IMR-90 (cell line): ENCODE measurements around the gene NPPA. TPM values are rescaled to one million over a fixed set of nuclear protein-coding genes. Genes with fewer than 3 reads are reported as not detected.
A peak's percentile ranks its signal among the peaks of the same experiment; 100 is the strongest.

Source experiments
- ATAC-seq: fragments of 200-7000 bp; cut with Tn5 transposase; 2 replicates; pipeline ENCODE4 v1.9.1; 2020; ENCODE audit warnings: low read depth, mild to moderate bottlenecking, moderate library complexity
- BruUV-seq: library from RNA; stranded (reverse); fragments of 400-500 nt; replicated peaks from 2 replicates; lab custom pipeline; 2021; lab: Mats Ljungman, UMichigan
- CTCF ChIA-PET: fragments of 300-600 bp; formaldehyde crosslinking; extraction: SDS; loops from one replicate; lab custom pipeline; 2021; ENCODE audit warnings: antibody characterized with exemption; lab: Yijun Ruan, JAX
- POLR2A ChIA-PET: fragments of 300-600 bp; sonication (Branson Sonifier 250); formaldehyde crosslinking; loops from one replicate; lab custom pipeline; 2022; ENCODE audit warnings: antibody characterized with exemption; ENCODE audit not compliant: unreplicated experiment; lab: Charles Lee
- DNase-seq: peaks from one replicate; pipeline ENCODE4 v3.0.0; 2013
- H2AFZ ChIP-seq: replicated peaks from 2 replicates; pipeline ENCODE3; 2013; ENCODE audit warnings: low read length, mild to moderate bottlenecking; ENCODE audit not compliant: poor library complexity
- H2AK5ac ChIP-seq: 2 replicates; pipeline ENCODE4 v1.6.1; 2013; ENCODE audit warnings: low read depth, low read length, inconsistent platforms
- H2AK9ac ChIP-seq: replicated peaks from 2 replicates; pipeline ENCODE3; 2013; ENCODE audit warnings: mild to moderate bottlenecking, low read depth, low read length, moderate library complexity; ENCODE audit not compliant: poor library complexity
- H2BK120ac ChIP-seq: 2 replicates; pipeline ENCODE4 v1.6.1; 2013; ENCODE audit warnings: low read depth, low read length, inconsistent platforms
- H2BK15ac ChIP-seq: 3 replicates; pipeline ENCODE4 v1.6.1; 2013; ENCODE audit warnings: low read depth, low read length, inconsistent platforms
- H2BK20ac ChIP-seq: 2 replicates; pipeline ENCODE4 v1.6.1; 2013; ENCODE audit warnings: low read depth, mild to moderate bottlenecking, inconsistent platforms, low read length, moderate library complexity
- H2BK5ac ChIP-seq: 2 replicates; pipeline ENCODE4 v1.6.1; 2013; ENCODE audit warnings: mild to moderate bottlenecking, low read depth, low read length, inconsistent platforms; ENCODE audit not compliant: poor library complexity, severe bottlenecking
- H3K14ac ChIP-seq: replicated peaks from 2 replicates; pipeline ENCODE4 v1.6.1; 2013; ENCODE audit warnings: low read depth, low read length, inconsistent platforms
- H3K18ac ChIP-seq: 2 replicates; pipeline ENCODE4 v1.6.1; 2013; ENCODE audit warnings: low read depth, low read length, control low read depth
- H3K23ac ChIP-seq: 2 replicates; pipeline ENCODE4 v1.6.1; 2013; ENCODE audit warnings: low read depth, low read length, inconsistent platforms
- H3K27ac ChIP-seq: 2 replicates; pipeline ENCODE4 v1.5.1; 2013; ENCODE audit warnings: mild to moderate bottlenecking, control low read depth, low read length; ENCODE audit not compliant: insufficient read depth
- H3K27me3 ChIP-seq: 2 replicates; pipeline ENCODE4 v1.6.1; 2013; ENCODE audit warnings: low read length; ENCODE audit not compliant: control insufficient read depth, insufficient read depth
- H3K36me3 ChIP-seq: 2 replicates; pipeline ENCODE4 v1.6.1; 2013; ENCODE audit warnings: low read length, mixed read lengths; ENCODE audit not compliant: control insufficient read depth, insufficient read depth
- H3K4ac ChIP-seq: 2 replicates; pipeline ENCODE4 v1.6.1; 2013; ENCODE audit warnings: low read depth, low read length, inconsistent platforms
- H3K4me1 ChIP-seq: 2 replicates; pipeline ENCODE4 v1.6.1; 2013; ENCODE audit warnings: low read length, mixed read lengths; ENCODE audit not compliant: control insufficient read depth, insufficient read depth
- H3K4me2 ChIP-seq: 2 replicates; pipeline ENCODE4 v1.6.1; 2013; ENCODE audit warnings: low read depth, mild to moderate bottlenecking, control low read depth, low read length, moderate library complexity
- H3K4me3 ChIP-seq: 2 replicates; pipeline ENCODE4 v1.5.1; 2013; ENCODE audit warnings: low read depth, mild to moderate bottlenecking, control low read depth, low read length, moderate library complexity; ENCODE audit not compliant: insufficient read depth
- H3K56ac ChIP-seq: 2 replicates; pipeline ENCODE4 v1.6.1; 2013; ENCODE audit warnings: low read length, inconsistent platforms; ENCODE audit not compliant: insufficient read depth; ENCODE audit errors: extremely low read depth
- H3K79me1 ChIP-seq, 2 experiments: 2 replicates each; pipeline ENCODE4 v1.6.1; 2013; ENCODE audit warnings: low read length in 2 of 2, inconsistent platforms in 1 of 2, low read depth in 1 of 2
- H3K9ac ChIP-seq: 2 replicates; pipeline ENCODE4 v1.6.1; 2013; ENCODE audit warnings: low read depth, low read length, control low read depth
- H3K9me1 ChIP-seq: 2 replicates; pipeline ENCODE4 v1.6.1; 2013; ENCODE audit warnings: low read length, inconsistent platforms; ENCODE audit not compliant: insufficient read depth
- H3K9me3 ChIP-seq: 2 replicates; pipeline ENCODE4 v1.6.1; 2013; ENCODE audit warnings: low read length; ENCODE audit not compliant: control insufficient read depth, insufficient read depth
- H4K20me1 ChIP-seq: 2 replicates; pipeline ENCODE4 v1.6.1; 2013; ENCODE audit warnings: low read length, inconsistent platforms; ENCODE audit not compliant: insufficient read depth
- H4K5ac ChIP-seq: 2 replicates; pipeline ENCODE4 v1.6.1; 2013; ENCODE audit warnings: mild to moderate bottlenecking, low read depth, low read length, control low read depth
- H4K8ac ChIP-seq, 2 experiments: 2 replicates each; pipeline ENCODE4 v1.6.1; 2013; ENCODE audit warnings: low read depth in 2 of 2, low read length in 2 of 2, control low read depth in 1 of 2, inconsistent platforms in 1 of 2
- H4K91ac ChIP-seq: 2 replicates; pipeline ENCODE4 v1.6.1; 2013; ENCODE audit warnings: low read depth, low read length, inconsistent platforms; ENCODE audit not compliant: insufficient read depth
- MAFK ChIP-seq: IDR thresholded peaks from 2 replicates; pipeline ENCODE4 v1.6.1; 2012; ENCODE audit warnings: low read depth, low read length, improper control_type of control experiment
- MAZ ChIP-seq: IDR thresholded peaks from 2 replicates; pipeline ENCODE4 v1.6.1; 2012; ENCODE audit warnings: low read depth, mild to moderate bottlenecking, low read length, improper control_type of control experiment, moderate library complexity, borderline replicate concordance
- MXI1 ChIP-seq: IDR thresholded peaks from 2 replicates; pipeline ENCODE4 v1.6.1; 2012; ENCODE audit warnings: low read depth, mild to moderate bottlenecking, low read length, moderate library complexity, borderline replicate concordance
- RCOR1 ChIP-seq: IDR thresholded peaks from 2 replicates; pipeline ENCODE4 v1.6.1; 2012; ENCODE audit warnings: mild to moderate bottlenecking, low read length, improper control_type of control experiment; ENCODE audit not compliant: insufficient replicate concordance
- SMC3 ChIP-seq: fragments of 150-350 bp; IDR thresholded peaks from 2 replicates; pipeline ENCODE4 v1.6.1; 2016; ENCODE audit warnings: low read depth, mild to moderate bottlenecking, antibody characterized with exemption, low read length, moderate library complexity
- WGBS, 2 experiments: methylation state at CpG; one replicate each; pipeline versions ENCODE4 v1.1.5 to v1.1.7; 2013; ENCODE audit warnings: missing lambda C conversion rate in 2 of 2; ENCODE audit not compliant: insufficient read length in 1 of 2; ENCODE audit errors: extremely low coverage in 2 of 2; 5-methylcytosine and 5-hydroxymethylcytosine counted together
- dilution Hi-C: fragments of 300-500 bp; cut with HindIII; formaldehyde crosslinking; loops from one replicate; pipeline ENCODE4 v1.14.3; 2018; ENCODE audit warnings: low sequenced_read_pairs; ENCODE audit not compliant: unreplicated experiment
- in situ Hi-C: fragments of 300-500 bp; cut with MboI; formaldehyde crosslinking; loops from 3 replicates; pipeline ENCODE4 v1.14.3; 2019; ENCODE audit warnings: low sequenced_read_pairs, inconsistent platforms, mixed read lengths
- intact Hi-C: fragments of 100-400 bp; cut with micrococcal nuclease; formaldehyde crosslinking; loops from 2 replicates; pipeline ENCODE4 v1.10.0; 2022
- polyA plus RNA-seq, 3 experiments: library from polyadenylated mRNA; depleted of rRNA; stranded (reverse); fragments of >200 nt; gene quantifications; 2 replicates each; pipeline ENCODE4 v1.2.3, GENCODE V29; 2012; ENCODE audit warnings: low replicate concordance in 1 of 3
- total RNA-seq: library from RNA; depleted of rRNA; stranded (reverse); fragments of >200 nt; gene quantifications from 2 replicates; pipeline ENCODE4 v1.2.3, GENCODE V29; 2012
- TF ChIP-seq, protein P1 (sequence below): conservative IDR thresholded peaks from 2 replicates; pipeline ENCODE4 v1.5.1; 2012; ENCODE audit warnings: mild to moderate bottlenecking, low read depth, low read length, improper control_type of control experiment

The NPPA gene
- total and polyA plus RNA-seq, 2 of the 4 experiments (the other 2 are of a cell fraction), result not detected

DNA sequence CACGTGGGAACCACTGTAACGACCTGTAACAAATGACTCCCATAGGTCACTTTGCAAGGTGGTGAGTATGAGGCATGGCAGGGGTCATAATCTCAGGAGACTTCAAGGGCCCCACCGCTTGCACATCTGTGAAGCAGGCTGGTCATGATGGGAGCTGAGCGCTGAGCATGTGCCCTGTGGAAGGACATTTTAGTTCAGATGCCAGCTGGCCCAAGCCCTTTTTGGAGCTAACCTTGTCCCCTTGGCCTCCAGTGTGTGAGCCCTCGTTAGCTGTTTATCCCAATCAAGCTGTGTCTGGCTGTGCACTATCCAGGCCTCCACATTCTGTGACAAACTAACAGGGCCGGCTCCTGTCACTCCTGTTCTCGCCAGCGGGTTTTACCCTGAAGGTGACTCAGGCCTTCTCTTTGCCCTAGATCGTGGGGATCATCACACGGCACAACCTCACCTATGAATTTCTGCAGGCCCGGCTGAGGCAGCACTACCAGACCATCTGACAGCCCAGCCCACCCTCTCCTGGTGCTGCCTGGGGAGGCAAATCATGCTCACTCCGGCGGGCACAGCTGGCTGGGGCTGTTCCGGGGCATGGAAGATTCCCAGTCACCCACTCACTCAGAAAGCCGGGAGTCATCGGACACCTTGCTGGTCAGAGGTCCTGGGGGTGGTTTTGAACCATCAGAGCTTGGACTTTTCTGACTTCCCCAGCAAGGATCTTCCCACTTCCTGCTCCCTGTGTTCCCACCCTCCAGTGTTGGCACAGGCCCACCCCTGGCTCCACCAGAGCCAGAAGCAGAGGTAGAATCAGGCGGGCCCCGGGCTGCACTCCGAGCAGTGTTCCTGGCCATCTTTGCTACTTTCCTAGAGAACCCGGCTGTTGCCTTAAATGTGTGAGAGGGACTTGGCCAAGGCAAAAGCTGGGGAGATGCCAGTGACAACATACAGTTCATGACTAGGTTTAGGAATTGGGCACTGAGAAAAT is 7.6 kb downstream of the NPPA start:
- in situ Hi-C loops, result loop anchor here (5.0 kb wide), 1 partner anchor 57 kb away; no protein-coding TSS in a partner anchor
- Histone ChIP-seq H3K27ac (no peak overlapping the region), H2AFZ (no peak overlapping the region), H3K27me3 (no peaks in the 10 kb centered on the region), H3K9me3 (no peaks in the 10 kb centered on the region), H3K14ac (no peak overlapping the region), H2AK5ac (no peak overlapping the region), H3K9ac (no peak overlapping the region), H4K5ac (no peak overlapping the region), H3K4me1 (peaks cover 2% of the 10 kb centered on the region; the same call in 1 of the 2 replicates), H3K23ac (no peak overlapping the region), H4K20me1 (peaks cover 10% of the 10 kb centered on the region; the same call in 1 of the 2 replicates), H3K4me3 (no peak overlapping the region), H3K4ac (no peak overlapping the region), H3K56ac (no peak overlapping the region), H2BK5ac (no peak overlapping the region), H2BK20ac (no peak overlapping the region), H3K79me1 (no peaks in the 10 kb centered on the region), H3K36me3 (peaks cover 72% of the 10 kb centered on the region), H4K8ac (no peak overlapping the region), H2BK15ac (no peak overlapping the region), H2BK120ac (no peak overlapping the region), H2AK9ac (peak overlapping the region; percentile 9), H3K4me2 (no peak overlapping the region), H3K18ac (no peak overlapping the region), H4K91ac (no peak overlapping the region), H3K9me1 (peaks cover 7% of the 10 kb centered on the region; the same call in 1 of the 2 replicates)
- ChIA-PET CTCF (interaction anchor here (0.6 to 0.7 kb wide), 2 partner anchors 32 to 68 kb away, joined by 3 read pairs; no protein-coding TSS in a partner anchor), POLR2A (interaction anchor here (1.2 kb wide), 1 partner anchor 68 kb away, joined by 3 read pairs; no protein-coding TSS in a partner anchor)
- ATAC-seq (no peak), DNase-seq (no peak)
- intact Hi-C loops, result no loop called here
- BruUV-seq, result no TSS peak
- TF ChIP-seq RCOR1, result no peak
- no peak for TF ChIP-seq SMC3
- TF ChIP-seq MAZ, result no peak
- TF ChIP-seq, protein P1, sequence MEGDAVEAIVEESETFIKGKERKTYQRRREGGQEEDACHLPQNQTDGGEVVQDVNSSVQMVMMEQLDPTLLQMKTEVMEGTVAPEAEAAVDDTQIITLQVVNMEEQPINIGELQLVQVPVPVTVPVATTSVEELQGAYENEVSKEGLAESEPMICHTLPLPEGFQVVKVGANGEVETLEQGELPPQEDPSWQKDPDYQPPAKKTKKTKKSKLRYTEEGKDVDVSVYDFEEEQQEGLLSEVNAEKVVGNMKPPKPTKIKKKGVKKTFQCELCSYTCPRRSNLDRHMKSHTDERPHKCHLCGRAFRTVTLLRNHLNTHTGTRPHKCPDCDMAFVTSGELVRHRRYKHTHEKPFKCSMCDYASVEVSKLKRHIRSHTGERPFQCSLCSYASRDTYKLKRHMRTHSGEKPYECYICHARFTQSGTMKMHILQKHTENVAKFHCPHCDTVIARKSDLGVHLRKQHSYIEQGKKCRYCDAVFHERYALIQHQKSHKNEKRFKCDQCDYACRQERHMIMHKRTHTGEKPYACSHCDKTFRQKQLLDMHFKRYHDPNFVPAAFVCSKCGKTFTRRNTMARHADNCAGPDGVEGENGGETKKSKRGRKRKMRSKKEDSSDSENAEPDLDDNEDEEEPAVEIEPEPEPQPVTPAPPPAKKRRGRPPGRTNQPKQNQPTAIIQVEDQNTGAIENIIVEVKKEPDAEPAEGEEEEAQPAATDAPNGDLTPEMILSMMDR, result no peak
- no peak for TF ChIP-seq MXI1
- no peak for TF ChIP-seq MAFK
- dilution Hi-C loops, result no loop called here
- 95% methylated on average over 11 of the region's 20 CpGs; no CpG with 5 or more reads in 1 of the 2 experiments for WGBS, 2 experiments
